ENCODE data around the gene XRCC1. TPM values are rescaled to one million over a fixed set of nuclear protein-coding genes. Genes with fewer than 3 reads are reported as not detected.
A peak's percentile ranks its signal among the peaks of the same experiment; 100 is the strongest.

Gene XRCC1, protein sequence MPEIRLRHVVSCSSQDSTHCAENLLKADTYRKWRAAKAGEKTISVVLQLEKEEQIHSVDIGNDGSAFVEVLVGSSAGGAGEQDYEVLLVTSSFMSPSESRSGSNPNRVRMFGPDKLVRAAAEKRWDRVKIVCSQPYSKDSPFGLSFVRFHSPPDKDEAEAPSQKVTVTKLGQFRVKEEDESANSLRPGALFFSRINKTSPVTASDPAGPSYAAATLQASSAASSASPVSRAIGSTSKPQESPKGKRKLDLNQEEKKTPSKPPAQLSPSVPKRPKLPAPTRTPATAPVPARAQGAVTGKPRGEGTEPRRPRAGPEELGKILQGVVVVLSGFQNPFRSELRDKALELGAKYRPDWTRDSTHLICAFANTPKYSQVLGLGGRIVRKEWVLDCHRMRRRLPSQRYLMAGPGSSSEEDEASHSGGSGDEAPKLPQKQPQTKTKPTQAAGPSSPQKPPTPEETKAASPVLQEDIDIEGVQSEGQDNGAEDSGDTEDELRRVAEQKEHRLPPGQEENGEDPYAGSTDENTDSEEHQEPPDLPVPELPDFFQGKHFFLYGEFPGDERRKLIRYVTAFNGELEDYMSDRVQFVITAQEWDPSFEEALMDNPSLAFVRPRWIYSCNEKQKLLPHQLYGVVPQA
- polyA plus RNA-seq (2012; ENCODE audit: low read depth, missing spikeins) = 27.6 TPM

GRCh38 chr19:43575156-43575950 is at the start of gene XRCC1, which contains the start of gene PINLYP:
Gene XRCC1 (minus strand): TSS chr19:43575527. CDS start chr19:43575458, 69 bp downstream.
Gene PINLYP (plus strand): TSS chr19:43575801. CDS start chr19:43577192, 1,391 bp downstream.
- FAIRE-seq = peak; percentile 100
- TF ChIP-seq SPI1 (IDR thresholded peaks at IDR 0.05; ENCODE audit: low read depth, low read length) (no peak), TAF1 (IDR thresholded peaks at IDR 0.05; ENCODE audit: low read depth, low read length) (no peak), PAX5 (IDR thresholded peaks at IDR 0.05; ENCODE audit: insufficient read depth, low read length, severe bottlenecking) (no peak), POU2F2 (IDR thresholded peaks at IDR 0.05; ENCODE audit: low read depth, low read length) (no peak), POLR2A (IDR thresholded peaks at IDR 0.05; ENCODE audit: low read depth, low read length) (no peak), POLR2AphosphoS5 (IDR thresholded peaks at IDR 0.05; ENCODE audit: low read depth, low read length) (no peak)
- DNase-seq (ENCODE audit: insufficient read length, low spot score) = peak; percentile 97

DNA sequence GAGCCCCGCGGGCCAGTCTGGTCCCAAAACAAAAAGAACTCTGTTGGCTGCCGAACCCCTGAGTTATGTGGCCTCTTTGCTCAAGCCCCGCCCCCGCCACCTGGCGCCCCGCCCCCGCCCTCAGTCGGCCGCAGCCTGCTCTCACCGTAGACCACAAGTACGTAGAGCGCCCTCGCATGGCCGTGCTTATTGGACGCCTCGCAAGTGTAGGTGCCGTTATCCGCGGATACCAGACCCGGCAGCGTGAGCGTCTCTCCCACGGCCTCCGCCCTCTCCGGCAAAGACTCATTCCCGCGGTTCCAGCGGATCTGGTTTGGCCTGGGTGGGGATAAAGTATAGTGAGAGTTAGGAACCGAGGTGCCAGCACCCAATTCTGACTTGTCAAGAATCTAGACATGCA is 49.6 kb upstream of the XRCC1 start:
- DNase-seq (ENCODE audit: insufficient read length, low spot score) = peak; percentile 75
- TF ChIP-seq POU2F2 (IDR thresholded peaks at IDR 0.05; ENCODE audit: low read depth, low read length) (no peak), PAX5 (IDR thresholded peaks at IDR 0.05; ENCODE audit: insufficient read depth, low read length, severe bottlenecking) (no peak), POLR2AphosphoS5 (IDR thresholded peaks at IDR 0.05; ENCODE audit: low read depth, low read length) (no peak), SPI1 (IDR thresholded peaks at IDR 0.05; ENCODE audit: low read depth, low read length) (no peak), TAF1 (IDR thresholded peaks at IDR 0.05; ENCODE audit: low read depth, low read length) (no peak), POLR2A (IDR thresholded peaks at IDR 0.05; ENCODE audit: low read depth, low read length) (no peak)
- peak; percentile 62 for FAIRE-seq

DNA sequence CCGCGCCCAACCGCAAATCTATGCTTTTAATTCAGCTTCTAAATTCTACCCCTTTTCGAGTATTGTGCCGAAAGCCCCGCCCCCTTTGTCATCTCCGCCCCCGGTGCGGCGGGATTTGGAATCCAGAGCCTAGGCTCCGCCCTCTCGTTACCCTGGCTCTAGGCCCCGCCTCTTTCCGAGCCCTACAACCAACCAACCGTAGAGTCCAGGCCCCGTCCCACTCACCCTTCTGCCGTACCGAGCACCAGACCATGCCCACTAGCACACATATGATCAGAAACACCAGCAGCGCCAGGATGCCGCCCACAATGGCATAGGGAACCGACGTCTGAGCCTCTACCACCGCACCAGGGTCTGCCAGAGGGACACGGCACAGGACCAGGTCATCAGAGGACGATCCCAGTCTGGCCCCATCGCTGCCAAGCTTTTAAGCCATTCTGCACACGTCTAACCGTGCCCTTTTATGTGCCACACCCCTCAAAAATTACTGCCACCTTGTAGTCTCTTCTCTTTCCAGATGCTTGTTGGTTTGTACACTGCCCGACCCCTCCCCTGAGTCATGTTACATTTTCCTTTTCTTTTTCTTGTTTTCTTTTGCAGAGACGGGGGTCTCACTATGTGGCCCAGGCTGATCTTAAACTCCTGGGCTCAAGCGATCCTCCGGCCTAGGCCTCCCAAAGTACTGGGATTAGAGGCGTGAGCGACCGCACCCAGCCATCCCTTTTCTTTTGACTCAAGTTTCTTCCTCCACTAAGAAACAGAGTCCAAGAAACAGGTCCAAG is 48.8 kb upstream of the XRCC1 start:
- FAIRE-seq (no peak), DNase-seq (ENCODE audit: insufficient read length, low spot score) (no peak)
- TF ChIP-seq PAX5 (IDR thresholded peaks at IDR 0.05; ENCODE audit: insufficient read depth, low read length, severe bottlenecking) (no peak), POU2F2 (IDR thresholded peaks at IDR 0.05; ENCODE audit: low read depth, low read length) (no peak), POLR2A (IDR thresholded peaks at IDR 0.05; ENCODE audit: low read depth, low read length) (no peak), POLR2AphosphoS5 (IDR thresholded peaks at IDR 0.05; ENCODE audit: low read depth, low read length) (no peak)

GRCh38 chr19:43622956-43623355 is 47.6 kb upstream of the XRCC1 start:
- FAIRE-seq = no peak
- TF ChIP-seq POLR2A (IDR thresholded peaks at IDR 0.05; ENCODE audit: low read depth, low read length) = no peak
- TF ChIP-seq POLR2AphosphoS5 (IDR thresholded peaks at IDR 0.05; ENCODE audit: low read depth, low read length) = no peak
- TF ChIP-seq SPI1 (IDR thresholded peaks at IDR 0.05; ENCODE audit: low read depth, low read length) = no peak
- TF ChIP-seq POU2F2 (IDR thresholded peaks at IDR 0.05; ENCODE audit: low read depth, low read length) = no peak
- TF ChIP-seq PAX5 (IDR thresholded peaks at IDR 0.05; ENCODE audit: insufficient read depth, low read length, severe bottlenecking) = no peak
- TF ChIP-seq TAF1 (IDR thresholded peaks at IDR 0.05; ENCODE audit: low read depth, low read length) = no peak
- no peak for DNase-seq (ENCODE audit: insufficient read length, low spot score)

DNA sequence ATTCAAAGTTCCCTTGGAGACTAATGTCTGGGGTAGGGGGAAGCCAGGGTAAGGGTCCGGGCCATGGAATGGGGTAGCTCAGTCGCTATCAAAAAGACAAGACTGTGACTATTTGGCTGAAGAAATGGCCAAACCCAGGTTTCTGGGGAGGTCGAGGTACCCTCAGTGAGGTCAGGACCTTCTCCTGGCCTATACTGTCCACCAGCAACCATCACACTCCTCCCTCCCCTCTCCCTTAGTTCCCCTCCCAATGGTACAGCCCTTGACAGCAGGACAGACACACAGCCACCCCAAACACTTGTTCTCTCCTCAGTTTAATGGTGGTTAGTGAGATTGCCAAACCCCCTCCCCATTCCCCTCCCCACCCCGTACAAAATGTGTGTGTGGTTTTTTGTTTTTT is 46.7 kb upstream of the XRCC1 start:
- TF ChIP-seq POU2F2 (IDR thresholded peaks at IDR 0.05; ENCODE audit: low read depth, low read length) = no peak
- TF ChIP-seq POLR2AphosphoS5 (IDR thresholded peaks at IDR 0.05; ENCODE audit: low read depth, low read length) = no peak
- TF ChIP-seq PAX5 (IDR thresholded peaks at IDR 0.05; ENCODE audit: insufficient read depth, low read length, severe bottlenecking) = no peak
- no peak for TF ChIP-seq POLR2A (IDR thresholded peaks at IDR 0.05; ENCODE audit: low read depth, low read length)
- no peak for TF ChIP-seq SPI1 (IDR thresholded peaks at IDR 0.05; ENCODE audit: low read depth, low read length)
- no peak for TF ChIP-seq TAF1 (IDR thresholded peaks at IDR 0.05; ENCODE audit: low read depth, low read length)
- FAIRE-seq (no peak), DNase-seq (ENCODE audit: insufficient read length, low spot score) (no peak)

- TF ChIP-seq POLR2AphosphoS5 (IDR thresholded peaks at IDR 0.05; ENCODE audit: low read depth, low read length) (no peak), PAX5 (IDR thresholded peaks at IDR 0.05; ENCODE audit: insufficient read depth, low read length, severe bottlenecking) (no peak), POLR2A (IDR thresholded peaks at IDR 0.05; ENCODE audit: low read depth, low read length) (no peak), POU2F2 (IDR thresholded peaks at IDR 0.05; ENCODE audit: low read depth, low read length) (no peak), SPI1 (IDR thresholded peaks at IDR 0.05; ENCODE audit: low read depth, low read length) (no peak), TAF1 (IDR thresholded peaks at IDR 0.05; ENCODE audit: low read depth, low read length) (no peak)
- FAIRE-seq = no peak
- no peak for DNase-seq (ENCODE audit: insufficient read length, low spot score)
These were observed 45.0 kb upstream of the XRCC1 start for GRCh38 chr19:43620061-43621001.

DNA sequence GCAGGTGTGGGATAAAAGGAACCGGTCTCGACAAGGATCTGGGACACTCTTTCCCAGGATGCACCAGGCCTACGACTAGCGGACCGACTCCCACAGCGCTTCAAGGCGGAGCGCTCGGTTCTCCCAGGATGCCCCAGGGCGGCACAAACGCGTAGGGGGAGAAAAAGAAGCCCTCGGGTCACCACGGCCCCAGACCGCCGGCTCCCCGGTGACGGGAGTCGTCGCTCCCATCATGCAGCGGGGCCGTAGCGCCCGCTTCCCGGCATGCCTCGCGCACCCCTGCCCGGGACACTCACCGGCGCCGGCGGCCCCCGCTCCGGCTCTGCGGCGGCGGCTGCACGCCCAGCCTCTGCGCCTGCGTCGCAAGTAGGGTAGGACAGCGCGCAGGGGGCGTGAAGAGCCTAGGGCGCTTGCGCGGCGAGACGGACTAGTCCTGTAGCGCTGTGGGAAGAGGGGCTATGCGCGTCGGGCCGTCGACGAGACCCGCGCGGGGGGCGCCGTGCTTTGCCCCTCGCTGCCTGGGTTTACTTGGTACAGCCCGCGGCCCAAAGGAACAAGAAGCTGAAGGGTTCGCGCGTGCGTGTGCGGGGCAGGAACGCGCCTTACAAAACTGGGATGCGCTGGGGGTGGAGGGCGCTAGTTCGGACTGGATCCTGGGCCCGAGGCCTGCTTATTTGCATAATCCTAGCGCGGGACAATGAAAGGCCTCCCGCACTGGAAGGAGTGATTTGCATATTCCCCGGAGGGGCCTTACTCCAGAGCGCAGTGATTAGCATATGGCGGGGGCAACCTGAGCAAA is 44.1 kb upstream of the XRCC1 start, which contains the start of gene ZNF428:
Gene ZNF428 (minus strand): TSS at position 368 of the 799 bp plus-strand sequence. CDS start 5,325 bp downstream, outside the sequence.
- peak; percentile 3 for TF ChIP-seq PAX5 (IDR thresholded peaks at IDR 0.05; ENCODE audit: insufficient read depth, low read length, severe bottlenecking)
- TF ChIP-seq POLR2AphosphoS5 (IDR thresholded peaks at IDR 0.05; ENCODE audit: low read depth, low read length) = no peak; the same call in none of the 2 replicates
- peak; percentile 99 for TF ChIP-seq POU2F2 (IDR thresholded peaks at IDR 0.05; ENCODE audit: low read depth, low read length)
- peak; percentile 82 for TF ChIP-seq POLR2A (IDR thresholded peaks at IDR 0.05; ENCODE audit: low read depth, low read length)
- TF ChIP-seq TAF1 (IDR thresholded peaks at IDR 0.05; ENCODE audit: low read depth, low read length) = peak; percentile 4; the same call in 1 of the 2 replicates
- 0 out of 2 replicates have a peak, but pooled peaks have one; percentile 10 for TF ChIP-seq SPI1 (IDR thresholded peaks at IDR 0.05; ENCODE audit: low read depth, low read length)
- DNase-seq (ENCODE audit: insufficient read length, low spot score) (peak; percentile 93), FAIRE-seq (peak; percentile 100)
